ENCODE measurements around the gene FAM13A.

DNA sequence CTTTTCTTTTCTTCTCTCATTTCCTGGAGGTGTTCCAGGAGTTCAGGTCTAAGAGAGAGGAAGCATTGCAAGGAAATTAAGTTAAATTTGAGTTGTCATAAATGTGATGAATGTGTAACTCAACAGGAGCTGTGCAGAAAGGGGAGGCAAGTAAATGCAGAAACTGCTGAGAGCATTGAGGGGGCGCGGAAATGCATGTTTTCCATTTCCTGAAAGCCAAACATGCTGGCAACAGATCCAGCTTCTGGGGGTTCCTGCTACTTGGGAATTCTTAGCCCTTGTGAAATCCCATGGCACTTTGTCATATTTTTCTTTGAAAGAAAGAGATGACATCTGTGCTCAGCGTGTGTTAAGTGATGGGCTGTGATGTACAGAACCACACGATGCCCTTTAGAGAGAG, 325.6 kb downstream of the FAM13A start:
- TF ChIP-seq, protein P1, sequence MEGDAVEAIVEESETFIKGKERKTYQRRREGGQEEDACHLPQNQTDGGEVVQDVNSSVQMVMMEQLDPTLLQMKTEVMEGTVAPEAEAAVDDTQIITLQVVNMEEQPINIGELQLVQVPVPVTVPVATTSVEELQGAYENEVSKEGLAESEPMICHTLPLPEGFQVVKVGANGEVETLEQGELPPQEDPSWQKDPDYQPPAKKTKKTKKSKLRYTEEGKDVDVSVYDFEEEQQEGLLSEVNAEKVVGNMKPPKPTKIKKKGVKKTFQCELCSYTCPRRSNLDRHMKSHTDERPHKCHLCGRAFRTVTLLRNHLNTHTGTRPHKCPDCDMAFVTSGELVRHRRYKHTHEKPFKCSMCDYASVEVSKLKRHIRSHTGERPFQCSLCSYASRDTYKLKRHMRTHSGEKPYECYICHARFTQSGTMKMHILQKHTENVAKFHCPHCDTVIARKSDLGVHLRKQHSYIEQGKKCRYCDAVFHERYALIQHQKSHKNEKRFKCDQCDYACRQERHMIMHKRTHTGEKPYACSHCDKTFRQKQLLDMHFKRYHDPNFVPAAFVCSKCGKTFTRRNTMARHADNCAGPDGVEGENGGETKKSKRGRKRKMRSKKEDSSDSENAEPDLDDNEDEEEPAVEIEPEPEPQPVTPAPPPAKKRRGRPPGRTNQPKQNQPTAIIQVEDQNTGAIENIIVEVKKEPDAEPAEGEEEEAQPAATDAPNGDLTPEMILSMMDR (IDR thresholded peaks at IDR 0.05): no peak
- no peak for TF ChIP-seq EZH2 (IDR thresholded peaks at IDR 0.05)

Data from neural progenitor cell (in vitro differentiated cells).